GM12865 (cell line): ENCODE data around the gene MTUS2.

Experiments used
- DNase-seq: peaks from one replicate; pipeline ENCODE4 v3.0.0; 2010; ENCODE audit warnings: low read depth
- H3K4me3 ChIP-seq: 2 replicates; pipeline ENCODE4 v1.5.1; 2011; ENCODE audit warnings: mild to moderate bottlenecking, low read depth, low read length, control low read depth
- TF ChIP-seq, protein P1 (sequence below): IDR thresholded peaks from 2 replicates; pipeline ENCODE4 v1.5.1; 2011; ENCODE audit warnings: low read length, control low read depth, low read depth, inconsistent platforms; ENCODE audit not compliant: insufficient read depth; ENCODE audit errors: missing control alignments

MTUS2 gene

DNA sequence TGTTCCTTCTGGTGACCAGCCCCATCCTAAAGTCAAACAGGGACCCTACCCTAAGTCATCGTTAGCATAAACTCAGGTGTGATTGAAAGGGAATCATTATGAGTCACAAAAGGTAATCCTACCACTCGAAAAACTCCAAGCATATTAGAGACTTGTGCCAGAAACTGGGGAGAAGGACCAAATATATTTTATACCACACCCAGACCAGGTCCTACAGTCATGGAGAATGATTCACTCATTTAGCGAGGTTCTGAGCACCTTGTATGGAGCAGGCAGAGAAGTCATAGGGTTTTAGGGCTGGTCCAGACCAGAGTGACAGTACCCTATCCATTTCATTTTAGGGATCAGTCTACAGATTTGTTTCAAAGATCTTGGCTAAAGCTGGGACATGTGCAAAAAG lies 625.9 kb downstream of the MTUS2 start:
- TF ChIP-seq, protein P1, sequence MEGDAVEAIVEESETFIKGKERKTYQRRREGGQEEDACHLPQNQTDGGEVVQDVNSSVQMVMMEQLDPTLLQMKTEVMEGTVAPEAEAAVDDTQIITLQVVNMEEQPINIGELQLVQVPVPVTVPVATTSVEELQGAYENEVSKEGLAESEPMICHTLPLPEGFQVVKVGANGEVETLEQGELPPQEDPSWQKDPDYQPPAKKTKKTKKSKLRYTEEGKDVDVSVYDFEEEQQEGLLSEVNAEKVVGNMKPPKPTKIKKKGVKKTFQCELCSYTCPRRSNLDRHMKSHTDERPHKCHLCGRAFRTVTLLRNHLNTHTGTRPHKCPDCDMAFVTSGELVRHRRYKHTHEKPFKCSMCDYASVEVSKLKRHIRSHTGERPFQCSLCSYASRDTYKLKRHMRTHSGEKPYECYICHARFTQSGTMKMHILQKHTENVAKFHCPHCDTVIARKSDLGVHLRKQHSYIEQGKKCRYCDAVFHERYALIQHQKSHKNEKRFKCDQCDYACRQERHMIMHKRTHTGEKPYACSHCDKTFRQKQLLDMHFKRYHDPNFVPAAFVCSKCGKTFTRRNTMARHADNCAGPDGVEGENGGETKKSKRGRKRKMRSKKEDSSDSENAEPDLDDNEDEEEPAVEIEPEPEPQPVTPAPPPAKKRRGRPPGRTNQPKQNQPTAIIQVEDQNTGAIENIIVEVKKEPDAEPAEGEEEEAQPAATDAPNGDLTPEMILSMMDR: no peak
- H3K4me3 ChIP-seq: no peak overlapping the region
- no peak for DNase-seq

DNA sequence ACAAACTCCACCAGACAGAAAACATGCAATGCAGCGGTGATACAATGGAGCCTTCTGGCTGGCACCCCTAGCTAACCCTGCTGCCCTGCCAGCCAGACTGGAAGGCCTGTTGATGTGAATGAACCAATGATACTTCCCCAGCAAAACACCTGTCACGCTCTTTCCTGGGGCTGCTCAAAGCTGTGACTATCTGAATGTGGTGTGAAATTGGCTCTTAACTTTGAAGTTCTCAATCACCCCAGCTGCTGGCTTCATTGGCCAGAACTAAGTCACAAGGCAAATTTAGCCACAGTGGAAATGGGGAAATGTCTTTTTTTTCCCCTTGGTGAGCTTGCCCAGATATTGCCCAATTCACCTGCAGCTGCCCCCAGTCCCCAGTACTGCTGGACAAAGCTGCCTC lies 628.0 kb downstream of the MTUS2 start:
- DNase-seq: no peak
- H3K4me3 ChIP-seq: no peak overlapping the region
- TF ChIP-seq, protein P1: no peak

DNA sequence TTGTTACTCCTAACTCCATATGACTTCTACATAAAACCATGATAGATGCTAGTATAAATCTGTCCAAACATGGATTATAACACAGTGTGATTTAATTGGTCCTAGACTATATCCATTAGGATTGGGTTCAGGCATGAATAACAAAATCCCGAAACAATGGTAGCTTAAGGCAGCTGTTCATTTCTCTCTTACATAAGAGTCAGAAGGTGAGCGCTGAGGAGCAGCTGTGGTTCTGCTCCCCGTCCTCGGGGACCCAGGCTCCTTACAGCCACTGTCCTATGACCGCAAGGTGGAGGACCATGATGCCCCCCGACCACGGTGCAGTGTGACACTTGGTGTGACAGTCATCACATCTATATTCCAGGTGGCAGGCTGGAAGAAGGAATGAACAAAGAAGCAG lies 629.6 kb downstream of the MTUS2 start:
- no peak overlapping the region for H3K4me3 ChIP-seq
- TF ChIP-seq, protein P1: no peak
- DNase-seq: no peak

DNA sequence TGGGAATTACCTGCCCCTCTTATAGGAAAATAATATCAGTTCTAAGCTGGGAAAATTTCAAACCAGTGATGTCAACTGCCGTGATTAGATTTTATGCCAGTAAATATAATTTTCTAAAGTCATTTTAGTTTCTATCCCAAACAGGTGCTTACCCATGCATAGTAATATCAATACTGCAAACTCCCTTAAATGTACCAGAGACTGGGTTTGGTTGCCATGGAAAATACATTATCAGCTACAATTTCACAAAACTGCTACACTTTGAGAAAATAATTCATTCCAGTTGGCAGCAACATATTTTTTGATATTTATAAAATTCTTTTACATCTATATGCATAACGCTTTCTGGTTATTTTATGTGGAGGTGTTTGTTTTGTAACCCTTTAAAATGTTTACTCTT lies 631.8 kb downstream of the MTUS2 start:
- TF ChIP-seq, protein P1: no peak
- DNase-seq: no peak
- no peak overlapping the region for H3K4me3 ChIP-seq

DNA sequence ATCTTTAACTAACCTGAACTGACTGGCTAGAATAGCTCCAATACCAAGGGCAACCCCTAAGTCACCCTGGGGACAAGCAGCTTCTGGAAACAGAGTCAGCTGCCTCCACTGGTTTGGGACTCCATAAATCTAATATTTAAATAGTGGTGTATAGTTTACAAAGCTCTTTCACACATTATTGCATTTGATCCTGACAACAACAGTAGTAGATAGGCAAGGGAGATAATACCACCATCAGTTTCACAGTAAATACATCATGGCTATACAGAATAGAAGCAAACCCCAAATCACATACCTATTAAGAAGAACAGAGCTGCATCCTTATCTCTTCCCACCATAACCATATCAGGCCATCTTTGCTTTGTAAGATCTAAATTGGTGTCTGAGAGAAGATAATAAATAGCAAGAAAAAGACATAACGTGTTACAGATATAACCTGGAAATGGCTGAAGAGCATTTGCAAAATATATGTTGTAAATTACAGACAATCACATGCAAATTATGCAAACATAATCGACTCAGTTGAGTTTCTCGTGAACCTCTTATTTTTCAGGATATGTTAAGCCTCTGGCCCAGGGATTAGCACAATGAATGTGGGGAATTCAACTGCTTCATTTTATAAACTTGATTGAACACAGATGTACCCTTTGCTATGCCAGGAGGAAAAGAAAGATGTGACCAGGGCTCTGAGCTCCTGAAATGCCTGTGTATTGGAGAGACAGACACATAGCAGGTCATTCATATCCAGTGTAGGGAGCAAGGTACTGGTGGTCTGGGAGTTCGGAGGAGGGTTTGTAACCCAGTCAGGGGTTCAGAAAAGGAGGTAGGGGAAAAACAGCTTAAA lies 632.9 kb downstream of the MTUS2 start:
- no peak overlapping the region for H3K4me3 ChIP-seq
- no peak for DNase-seq
- TF ChIP-seq, protein P1: no peak

DNA sequence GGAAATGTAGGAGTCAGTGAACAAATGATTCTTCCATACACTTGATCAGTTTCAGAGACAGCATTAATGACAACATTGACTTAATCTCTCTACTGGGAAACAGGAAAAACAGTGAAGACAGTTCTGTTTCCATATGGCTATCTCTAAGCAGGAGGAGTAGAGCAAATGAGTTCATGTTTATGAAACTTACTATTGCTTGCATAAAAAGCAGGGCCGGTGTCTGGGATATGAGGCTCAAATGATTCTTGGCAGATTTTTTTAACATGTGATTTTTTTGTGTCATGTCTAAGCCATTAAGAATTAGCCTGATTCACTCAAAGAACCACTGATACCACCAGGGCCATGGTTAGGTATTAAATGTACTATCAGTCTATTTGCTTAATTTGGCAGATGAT lies 633.5 kb downstream of the MTUS2 start:
- no peak overlapping the region for H3K4me3 ChIP-seq
- TF ChIP-seq, protein P1: no peak
- DNase-seq: no peak
